ENCODE results near the gene AAMP.

DNA sequence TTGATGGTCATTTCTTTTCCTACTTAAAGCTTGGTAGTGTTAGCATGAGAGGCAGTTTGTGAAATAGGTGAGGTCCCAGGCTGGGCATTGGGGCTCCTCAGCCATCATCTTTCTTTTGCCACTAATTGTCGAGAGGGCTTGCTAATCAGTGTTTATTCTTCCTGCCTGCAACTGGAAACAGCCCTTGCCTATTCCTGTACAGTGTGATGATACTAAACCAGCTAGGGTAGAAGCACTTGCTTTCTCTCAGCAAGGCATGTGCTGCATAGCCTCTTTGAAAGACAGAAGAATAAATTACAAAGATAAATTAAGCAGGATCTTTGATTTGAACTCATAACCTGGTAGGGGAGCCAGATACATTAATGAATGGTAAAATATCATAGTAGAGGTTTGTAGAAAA lies 25.7 kb downstream of the AAMP start:
- TF ChIP-seq, protein P1, sequence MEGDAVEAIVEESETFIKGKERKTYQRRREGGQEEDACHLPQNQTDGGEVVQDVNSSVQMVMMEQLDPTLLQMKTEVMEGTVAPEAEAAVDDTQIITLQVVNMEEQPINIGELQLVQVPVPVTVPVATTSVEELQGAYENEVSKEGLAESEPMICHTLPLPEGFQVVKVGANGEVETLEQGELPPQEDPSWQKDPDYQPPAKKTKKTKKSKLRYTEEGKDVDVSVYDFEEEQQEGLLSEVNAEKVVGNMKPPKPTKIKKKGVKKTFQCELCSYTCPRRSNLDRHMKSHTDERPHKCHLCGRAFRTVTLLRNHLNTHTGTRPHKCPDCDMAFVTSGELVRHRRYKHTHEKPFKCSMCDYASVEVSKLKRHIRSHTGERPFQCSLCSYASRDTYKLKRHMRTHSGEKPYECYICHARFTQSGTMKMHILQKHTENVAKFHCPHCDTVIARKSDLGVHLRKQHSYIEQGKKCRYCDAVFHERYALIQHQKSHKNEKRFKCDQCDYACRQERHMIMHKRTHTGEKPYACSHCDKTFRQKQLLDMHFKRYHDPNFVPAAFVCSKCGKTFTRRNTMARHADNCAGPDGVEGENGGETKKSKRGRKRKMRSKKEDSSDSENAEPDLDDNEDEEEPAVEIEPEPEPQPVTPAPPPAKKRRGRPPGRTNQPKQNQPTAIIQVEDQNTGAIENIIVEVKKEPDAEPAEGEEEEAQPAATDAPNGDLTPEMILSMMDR (IDR thresholded peaks at IDR 0.05 in 4 of 5, conservative IDR thresholded peaks at IDR 0.05 in 1 of 5): no peak
- no peak for TF ChIP-seq POLR2A (IDR thresholded peaks at IDR 0.05)

Measured in gastrocnemius medialis (tissue), 4 donors.